Stimulated activated naive CD8-positive, alpha-beta T cell treated with anti-CD3 and anti-CD28 coated beads, Interleukin-15, amount 100 ng/mL, for 72 hours (primary cell): ENCODE data around the gene ACTN1.

Experiments used
- ATAC-seq: fragments of 150-1000 bp; cut with Tn5 transposase; 2 replicates; pipeline ENCODE4 v1.10.0; 2021; ENCODE audit warnings: mild to moderate bottlenecking, moderate library complexity
- DNase-seq, 2 donors: peaks; one replicate each; pipeline ENCODE4 v3.0.0; 2021 to 2022
- H3K27ac Mint-ChIP-seq, 2 donors: one replicate each; pipeline ENCODE4 v1.8.0; 2022; ENCODE audit warnings: mild to moderate bottlenecking in 2 of 2, mixed read lengths in 2 of 2, moderate library complexity in 2 of 2
- H3K27me3 Mint-ChIP-seq: one replicate; pipeline ENCODE4 v1.8.0; 2022; ENCODE audit warnings: mixed read lengths
- H3K4me1 Mint-ChIP-seq: one replicate; pipeline ENCODE4 v1.8.0; 2022; ENCODE audit warnings: mild to moderate bottlenecking, mixed read lengths
- H3K4me3 Mint-ChIP-seq, 2 donors: one replicate each; pipeline ENCODE4 v1.8.0; 2022; ENCODE audit warnings: mild to moderate bottlenecking in 2 of 2, mixed read lengths in 2 of 2, moderate library complexity in 1 of 2
- H3K9me3 Mint-ChIP-seq, 2 donors: one replicate each; pipeline ENCODE4 v1.8.0; 2022; ENCODE audit warnings: mixed read lengths in 2 of 2

ACTN1 gene

DNA sequence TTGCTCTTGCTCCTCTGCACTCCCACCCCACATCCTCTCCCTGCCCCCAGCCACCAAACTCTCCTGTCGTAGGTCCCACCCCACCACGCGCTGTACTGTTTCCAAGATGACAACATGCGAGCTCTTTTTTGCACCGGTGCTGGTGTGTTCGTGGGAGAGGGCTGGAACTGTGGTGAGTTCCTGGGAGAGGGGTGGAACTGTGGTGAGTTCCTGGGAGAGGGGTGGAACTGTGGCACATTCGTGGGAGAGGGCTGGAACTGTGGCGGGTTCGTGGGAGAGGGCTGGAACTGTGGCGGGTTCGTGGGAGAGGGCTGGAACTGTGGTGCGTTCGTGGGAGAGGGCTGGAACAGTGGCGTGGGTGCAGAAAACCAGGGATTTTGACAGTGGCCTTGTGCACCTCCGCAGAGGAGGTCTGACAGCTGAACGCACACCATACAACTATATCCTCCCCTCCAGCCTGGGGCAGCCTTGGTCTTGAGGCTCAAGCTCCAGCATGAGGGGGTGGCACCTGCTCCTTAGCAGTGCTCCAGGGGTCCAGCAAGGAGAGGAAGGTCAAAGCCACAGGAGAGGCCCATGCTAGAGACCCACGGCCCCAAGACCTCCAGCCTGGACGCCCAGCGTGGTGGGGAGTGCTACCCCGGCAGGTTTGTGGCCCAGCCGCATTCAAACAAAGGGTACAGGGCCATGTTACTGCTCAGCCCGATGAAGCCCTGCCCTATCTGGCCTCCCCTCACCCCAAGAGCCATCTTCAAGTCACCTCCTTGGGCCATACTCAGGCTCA is 50.1 kb downstream of the ACTN1 start:
- H3K9me3 Mint-ChIP-seq, result peaks cover 15 to 20% of the 10 kb centered on the region in 2 donors
- H3K4me3 Mint-ChIP-seq, result peak overlapping the region; percentile 75 to 81
- peak overlapping the region; percentile 94 to 98 for H3K27ac Mint-ChIP-seq
- peak; percentile 70 for ATAC-seq
- no peaks in the 10 kb centered on the region for H3K27me3 Mint-ChIP-seq
- DNase-seq, result no peak
- H3K4me1 Mint-ChIP-seq, result peaks cover 94% of the 10 kb centered on the region

DNA sequence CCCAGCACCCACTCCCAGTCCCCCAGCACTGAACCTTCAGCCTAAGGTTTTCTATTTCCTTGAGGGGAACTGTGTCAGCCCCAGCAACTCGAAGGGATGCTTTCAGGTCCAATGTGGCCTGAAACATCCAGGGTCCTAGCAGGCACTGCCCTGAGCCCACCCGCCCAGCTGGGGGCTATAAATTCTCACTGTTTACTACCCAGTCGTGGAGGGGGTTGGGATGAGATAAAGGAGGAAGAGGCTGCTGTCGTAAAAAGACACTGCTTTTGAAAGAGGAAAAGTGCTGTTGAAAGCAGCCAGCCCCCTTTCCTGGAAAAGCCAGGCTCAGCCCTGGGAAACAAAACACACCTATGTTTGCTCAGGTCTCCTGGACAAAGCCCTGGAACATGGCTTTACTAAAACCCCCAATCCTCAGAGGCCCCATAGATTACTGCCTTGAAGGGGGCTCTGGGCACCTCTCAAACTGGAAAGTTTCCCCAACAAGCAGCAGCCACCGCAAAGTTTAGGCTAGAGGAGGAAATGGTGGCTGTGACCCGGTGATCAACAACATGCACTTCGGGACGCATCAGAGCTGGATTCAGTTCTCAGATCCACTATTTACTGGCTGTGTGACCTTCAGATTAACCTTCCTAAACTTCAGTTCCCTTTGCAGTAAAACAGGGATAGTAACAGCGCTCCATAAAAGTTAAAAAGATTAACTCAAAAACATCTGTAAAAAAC is 51.0 kb downstream of the ACTN1 start:
- H3K4me1 Mint-ChIP-seq, result peaks cover 94% of the 10 kb centered on the region
- peaks cover 15 to 20% of the 10 kb centered on the region in 2 donors for H3K9me3 Mint-ChIP-seq
- H3K4me3 Mint-ChIP-seq, result peak overlapping the region; percentile 75 to 81
- H3K27ac Mint-ChIP-seq, result peak overlapping the region; percentile 94 to 98
- ATAC-seq, result peak; percentile 57
- DNase-seq, result no peak
- no peaks in the 10 kb centered on the region for H3K27me3 Mint-ChIP-seq

DNA sequence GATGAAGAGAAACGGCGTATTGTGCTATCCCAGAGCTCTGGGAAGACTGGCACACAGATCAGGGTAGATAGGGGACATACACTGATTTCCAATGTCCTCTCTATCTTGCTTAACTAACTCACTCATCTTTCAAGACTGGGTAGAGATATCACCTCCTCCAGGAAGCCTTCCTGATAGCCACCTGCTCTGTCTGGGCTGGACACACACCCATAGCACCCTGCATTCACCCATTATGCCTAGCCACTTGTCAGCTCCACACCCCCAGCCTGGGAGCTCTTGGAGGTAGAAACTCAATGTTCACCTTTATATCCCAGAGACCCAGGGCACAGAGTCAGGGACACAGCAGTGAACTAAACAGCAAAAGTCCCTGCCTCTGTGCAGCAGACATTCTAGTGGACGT is 52.0 kb downstream of the ACTN1 start:
- no peak for ATAC-seq
- Mint-ChIP-seq H3K27ac (peak overlapping the region; percentile 48 to 75), H3K9me3 (peaks cover 15 to 20% of the 10 kb centered on the region in 2 donors), H3K4me1 (peaks cover 94% of the 10 kb centered on the region), H3K27me3 (no peaks in the 10 kb centered on the region), H3K4me3 (peak overlapping the region in 1 of 2 donors; percentile 36)
- DNase-seq, result no peak

DNA sequence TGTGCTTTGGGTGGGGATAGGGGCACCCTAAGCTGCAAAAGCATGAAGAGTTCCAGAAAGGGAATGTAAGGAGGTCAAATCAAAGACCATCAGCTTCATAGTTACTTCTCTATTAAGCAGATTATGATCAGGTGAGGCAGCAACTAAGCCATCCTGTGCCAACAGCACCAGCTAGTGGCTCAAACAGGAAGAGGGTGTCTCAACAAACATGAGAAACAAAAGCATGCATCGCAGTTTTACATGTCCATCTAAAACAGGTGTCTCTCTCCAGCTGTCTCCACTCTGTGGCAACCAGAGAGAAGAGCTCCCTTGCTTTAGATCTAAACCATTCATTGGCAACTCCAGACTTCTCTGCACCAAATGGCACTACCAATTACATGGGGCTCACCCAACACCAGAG is 52.9 kb downstream of the ACTN1 start:
- H3K4me3 Mint-ChIP-seq, result no peak overlapping the region
- peak overlapping the region in 1 of 2 donors; percentile 32 for H3K27ac Mint-ChIP-seq
- no peaks in the 10 kb centered on the region for H3K27me3 Mint-ChIP-seq
- no peak for ATAC-seq
- peaks cover 89% of the 10 kb centered on the region for H3K4me1 Mint-ChIP-seq
- DNase-seq, result peak in 1 of 2 donors; percentile 41
- peaks cover 15 to 20% of the 10 kb centered on the region in 2 donors for H3K9me3 Mint-ChIP-seq

DNA sequence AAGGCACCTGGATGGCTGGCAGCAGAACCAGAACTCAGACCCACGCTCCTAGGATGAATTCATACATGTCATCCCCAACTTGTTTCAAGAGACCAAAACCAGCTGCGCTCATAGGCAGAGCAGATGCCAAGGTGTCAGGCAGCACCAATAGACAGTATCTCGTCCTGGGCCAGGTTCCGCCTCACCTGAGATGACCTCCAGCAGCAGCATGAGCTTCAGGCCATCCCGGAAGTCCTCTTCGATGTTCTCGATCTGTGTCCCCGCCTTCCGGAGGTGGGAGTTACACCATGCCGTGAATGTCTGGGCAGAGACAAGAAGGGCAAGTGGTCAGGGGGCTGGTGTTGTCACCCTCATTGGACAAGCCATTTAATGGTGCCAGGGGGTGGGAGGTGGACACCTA is 53.7 kb downstream of the ACTN1 start:
- H3K27ac Mint-ChIP-seq, result no peak overlapping the region
- DNase-seq, result no peak
- H3K4me1 Mint-ChIP-seq, result peaks cover 93% of the 10 kb centered on the region
- ATAC-seq, result no peak
- peaks cover 15 to 20% of the 10 kb centered on the region in 2 donors for H3K9me3 Mint-ChIP-seq
- H3K4me3 Mint-ChIP-seq, result no peak overlapping the region
- H3K27me3 Mint-ChIP-seq, result no peaks in the 10 kb centered on the region

DNA sequence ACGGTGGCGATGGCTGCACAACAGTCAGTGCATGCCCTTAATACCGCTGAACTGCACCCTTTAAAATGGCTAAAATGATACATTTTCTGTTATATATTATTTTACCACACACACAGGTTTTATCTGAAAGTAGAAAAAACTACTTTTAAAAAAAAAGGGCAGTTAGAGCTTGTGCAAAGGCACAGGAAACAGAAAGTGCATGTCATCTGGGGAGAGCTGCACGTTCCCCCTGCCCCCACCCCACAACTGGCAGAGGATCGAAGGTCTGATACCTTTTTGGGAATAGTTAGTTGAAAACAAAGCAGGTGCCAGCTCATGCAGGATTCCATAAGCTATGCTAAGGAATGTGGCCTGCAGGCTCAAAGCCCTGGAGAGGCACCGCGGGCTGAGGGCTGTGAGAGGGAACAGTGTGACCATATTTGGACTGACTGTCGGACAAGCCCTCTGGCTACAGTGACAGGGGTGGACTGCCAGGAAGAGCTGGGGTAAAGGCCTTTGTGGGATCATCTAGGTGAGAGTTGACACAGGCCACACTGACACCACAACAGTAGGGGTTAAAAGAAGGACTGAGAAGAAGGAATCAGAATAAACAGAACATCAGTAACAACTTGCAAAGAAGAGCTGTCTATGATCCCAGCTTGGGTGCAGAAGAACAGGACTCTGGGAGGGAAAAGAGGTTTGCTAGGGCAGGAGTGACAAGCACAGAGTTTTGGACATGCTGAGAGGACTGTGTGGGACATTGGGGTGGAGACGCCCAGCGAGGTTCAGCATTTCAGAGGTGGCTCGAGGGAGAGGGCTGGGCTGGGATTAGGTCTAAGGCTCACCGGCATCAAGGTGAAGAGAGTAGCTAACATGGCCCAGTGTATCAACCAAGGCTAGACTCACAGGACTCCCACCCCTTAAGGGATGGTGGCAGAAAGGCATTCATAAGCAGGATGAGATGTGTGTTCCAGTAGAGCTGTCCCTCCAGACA is 54.6 kb downstream of the ACTN1 start:
- Mint-ChIP-seq H3K27ac (peak overlapping the region in 1 of 2 donors; percentile 86), H3K4me3 (peak overlapping the region; percentile 25 to 51), H3K4me1 (peaks cover 90% of the 10 kb centered on the region), H3K9me3 (peaks cover 15 to 20% of the 10 kb centered on the region in 2 donors), H3K27me3 (no peaks in the 10 kb centered on the region)
- ATAC-seq (peak; percentile 32), DNase-seq (no peak)

DNA sequence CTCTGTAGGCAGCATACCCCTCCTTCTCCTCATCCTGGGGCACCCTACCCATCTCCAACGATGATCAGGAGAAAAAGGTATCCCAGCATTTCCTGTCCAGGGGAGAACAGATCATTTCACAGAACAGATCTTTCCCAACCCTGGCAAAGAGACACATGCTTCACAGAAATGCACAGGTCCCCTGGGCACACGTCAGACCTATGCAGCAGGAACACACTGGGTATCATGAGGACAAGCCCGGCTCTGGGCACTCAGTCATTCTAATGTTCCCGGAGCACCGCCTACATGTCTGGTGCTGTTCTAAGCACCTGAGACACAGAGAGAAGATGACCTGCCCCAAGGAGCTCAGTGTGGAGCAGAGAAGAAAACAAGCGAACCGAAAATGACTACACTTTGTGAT is 56.2 kb downstream of the ACTN1 start:
- H3K4me1 Mint-ChIP-seq, result peaks cover 84% of the 10 kb centered on the region

DNA sequence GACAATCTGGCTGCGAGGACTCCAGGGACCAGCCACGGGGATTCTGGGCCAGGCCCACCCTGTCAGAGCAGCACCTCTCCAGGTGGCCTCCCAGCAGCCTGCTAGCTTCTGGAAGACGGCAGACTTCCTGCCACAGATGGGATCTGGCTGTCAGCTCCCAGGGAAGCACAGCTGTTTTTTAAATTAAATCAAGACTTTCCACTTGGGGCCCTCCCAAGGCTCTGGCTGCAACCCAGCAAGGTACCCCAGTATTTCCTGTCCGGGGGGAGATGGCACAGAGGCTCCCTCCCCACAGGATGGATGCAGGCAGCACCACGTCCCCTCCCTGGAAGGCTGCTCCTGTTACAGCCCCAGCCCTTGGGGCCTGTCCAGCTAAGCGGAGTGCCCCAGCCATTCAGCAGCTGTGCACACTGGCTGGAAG is 56.9 kb downstream of the ACTN1 start:
- H3K27ac Mint-ChIP-seq, result peak overlapping the region in 1 of 2 donors; percentile 46
- H3K9me3 Mint-ChIP-seq, result peaks cover 13 to 17% of the 10 kb centered on the region in 2 donors
- H3K27me3 Mint-ChIP-seq, result no peaks in the 10 kb centered on the region
- no peak for ATAC-seq
- H3K4me3 Mint-ChIP-seq, result no peak overlapping the region
- no peak for DNase-seq
- H3K4me1 Mint-ChIP-seq, result peaks cover 84% of the 10 kb centered on the region

More for the DNA sequence above, 56.2 kb downstream of the ACTN1 start:
- ATAC-seq (no peak), DNase-seq (no peak)
- Mint-ChIP-seq H3K9me3 (peaks cover 15 to 20% of the 10 kb centered on the region in 2 donors), H3K27ac (peak overlapping the region; percentile 1 to 92), H3K4me3 (no peak overlapping the region), H3K27me3 (no peaks in the 10 kb centered on the region)

DNA sequence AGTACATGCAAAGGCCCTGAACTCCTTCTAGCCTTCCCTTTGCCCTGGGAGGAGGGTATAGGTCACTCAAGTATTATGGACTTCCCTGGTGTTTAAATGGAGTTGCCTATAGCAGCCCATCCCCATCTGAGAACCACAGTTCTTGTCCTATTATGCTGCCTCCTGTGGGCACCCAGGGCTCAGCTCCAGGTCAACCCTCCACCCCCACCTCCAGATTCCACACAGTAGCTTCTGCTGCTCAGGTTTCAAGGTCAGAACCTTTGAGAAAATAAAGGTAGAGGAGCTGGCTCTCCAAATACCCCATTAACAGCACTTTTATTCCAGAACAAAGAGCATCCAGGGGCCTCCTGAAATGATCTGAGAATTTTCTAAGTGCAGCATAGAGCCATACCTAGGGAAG is 57.4 kb downstream of the ACTN1 start:
- Mint-ChIP-seq H3K9me3 (peaks cover 8 to 12% of the 10 kb centered on the region in 2 donors), H3K4me3 (no peak overlapping the region), H3K27ac (peak overlapping the region; percentile 23 to 73), H3K27me3 (no peaks in the 10 kb centered on the region), H3K4me1 (peaks cover 84% of the 10 kb centered on the region)
- DNase-seq, result no peak
- ATAC-seq, result no peak

DNA sequence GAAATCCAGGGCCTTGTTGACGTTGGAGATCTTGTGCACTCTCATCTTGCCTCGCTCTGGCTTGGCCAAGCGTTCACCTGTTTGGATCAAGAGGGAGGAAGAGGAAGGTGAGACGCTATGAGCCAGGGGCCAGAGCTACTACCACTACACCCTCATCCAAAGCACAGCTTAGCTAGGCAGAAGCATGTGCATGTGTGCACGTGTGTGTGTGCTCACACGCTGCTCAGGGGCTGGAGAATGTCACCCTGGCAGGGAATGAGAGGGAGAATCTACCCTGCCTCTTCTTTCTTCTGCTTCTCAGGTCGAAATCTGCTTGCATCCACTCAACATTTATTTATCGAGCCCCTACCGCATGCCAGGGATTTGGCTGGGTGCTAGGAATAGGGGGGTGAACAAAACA is 58.1 kb downstream of the ACTN1 start:
- H3K27ac Mint-ChIP-seq, result peak overlapping the region in 1 of 2 donors; percentile 73
- peaks cover 3 to 6% of the 10 kb centered on the region in 2 donors for H3K9me3 Mint-ChIP-seq
- DNase-seq (no peak), ATAC-seq (no peak)
- H3K4me3 Mint-ChIP-seq, result no peak overlapping the region
- H3K4me1 Mint-ChIP-seq, result peaks cover 84% of the 10 kb centered on the region
- no peaks in the 10 kb centered on the region for H3K27me3 Mint-ChIP-seq

DNA sequence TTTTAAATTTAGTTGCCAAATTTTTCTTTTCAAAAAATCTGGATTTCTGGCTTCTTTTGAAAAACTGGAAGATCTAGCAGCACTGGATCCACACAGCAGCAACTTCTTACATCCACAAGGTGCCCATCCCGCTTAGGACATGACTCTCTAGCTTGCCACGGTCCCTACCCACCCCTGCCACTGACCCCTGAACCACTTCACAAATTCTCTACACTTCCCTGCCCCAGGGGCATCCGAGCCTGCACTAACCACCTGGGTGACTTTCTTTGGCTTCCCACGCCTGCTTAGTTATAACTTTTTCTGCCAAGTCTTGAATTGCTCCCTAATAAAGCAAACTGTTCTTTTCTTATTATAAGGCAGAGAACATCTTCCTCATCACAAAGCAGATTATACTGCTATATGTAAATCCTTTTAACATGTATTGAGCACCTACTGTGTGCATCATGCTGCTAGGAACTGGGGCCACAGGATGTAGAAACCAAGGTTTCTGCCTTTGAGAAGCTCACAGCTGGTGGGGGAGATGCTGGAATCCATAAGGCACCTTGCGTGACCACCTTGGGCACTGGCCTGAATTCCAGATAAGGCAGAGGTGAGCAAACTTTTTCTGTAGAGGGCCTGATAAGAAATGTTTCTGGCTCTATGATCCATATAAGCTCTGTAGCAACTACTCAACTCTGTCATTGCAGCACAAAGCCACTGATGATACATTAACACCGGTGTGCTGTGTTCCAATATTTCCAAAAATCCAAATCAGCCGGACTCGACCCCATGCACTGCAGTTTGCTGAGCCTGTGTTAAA is 59.8 kb downstream of the ACTN1 start:
- DNase-seq (no peak), ATAC-seq (no peak)
- Mint-ChIP-seq H3K27me3 (no peaks in the 10 kb centered on the region), H3K9me3 (peaks cover 6 to 7% of the 10 kb centered on the region in 2 donors), H3K4me1 (peaks cover 79% of the 10 kb centered on the region), H3K27ac (peak overlapping the region; percentile 74 to 88), H3K4me3 (no peak overlapping the region)

DNA sequence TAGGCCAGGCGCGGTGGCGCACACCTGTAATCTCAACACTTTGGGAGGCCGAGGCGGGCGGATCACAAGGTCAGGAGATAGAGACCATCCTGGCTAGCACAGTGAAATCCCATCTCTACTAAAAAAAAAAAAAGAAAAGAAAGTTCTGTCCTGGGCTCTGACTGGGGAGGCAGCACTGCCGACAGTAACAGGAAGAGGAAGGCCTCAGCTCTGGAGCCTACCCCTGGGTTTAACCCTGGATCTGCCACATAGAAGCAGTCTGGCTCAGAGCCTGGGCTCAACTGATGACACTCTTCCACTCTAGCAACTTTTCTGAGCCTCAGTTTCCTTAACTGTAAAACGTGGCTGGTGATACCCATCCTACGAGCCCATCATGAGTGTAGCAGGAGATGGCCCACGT is 60.5 kb downstream of the ACTN1 start:
- DNase-seq (no peak), ATAC-seq (no peak)
- H3K27me3 Mint-ChIP-seq, result no peaks in the 10 kb centered on the region
- H3K9me3 Mint-ChIP-seq, result peaks cover 6 to 7% of the 10 kb centered on the region in 2 donors
- peak overlapping the region; percentile 61 to 74 for H3K27ac Mint-ChIP-seq
- peaks cover 78% of the 10 kb centered on the region for H3K4me1 Mint-ChIP-seq
- no peak overlapping the region for H3K4me3 Mint-ChIP-seq

DNA sequence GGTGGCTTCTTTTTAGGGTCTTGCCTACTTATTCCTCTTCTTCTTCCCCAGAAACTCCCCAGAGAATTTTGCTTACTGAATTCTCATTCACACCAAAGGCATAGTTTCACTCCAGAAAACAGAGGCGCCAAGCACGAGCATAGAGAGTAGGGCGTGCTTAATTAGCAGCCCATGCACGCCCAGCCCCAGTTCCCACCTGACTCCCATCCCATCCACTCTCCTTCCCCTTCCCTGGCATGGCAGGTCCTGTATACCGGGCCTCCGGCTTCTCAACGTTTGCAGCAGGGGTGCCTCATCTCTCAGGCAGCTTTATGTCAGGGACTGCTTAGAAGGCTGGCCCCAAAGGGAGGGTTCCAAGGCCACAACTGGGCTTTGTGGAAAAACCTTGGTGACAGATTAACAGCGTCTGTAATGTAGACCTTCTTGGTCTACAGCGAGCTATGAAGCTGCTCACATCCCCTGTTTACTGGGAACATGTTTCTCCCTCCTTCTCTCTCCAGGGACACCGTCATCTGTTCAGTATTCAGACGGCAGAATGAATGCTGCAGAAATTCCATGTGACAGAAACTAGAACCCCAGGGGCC is 62.7 kb downstream of the ACTN1 start:
- Mint-ChIP-seq H3K9me3 (peaks cover 6 to 7% of the 10 kb centered on the region in 2 donors), H3K4me3 (no peak overlapping the region), H3K4me1 (peaks cover 83% of the 10 kb centered on the region), H3K27me3 (no peaks in the 10 kb centered on the region), H3K27ac (peak overlapping the region in 1 of 2 donors; percentile 56)
- DNase-seq (no peak), ATAC-seq (no peak)

DNA sequence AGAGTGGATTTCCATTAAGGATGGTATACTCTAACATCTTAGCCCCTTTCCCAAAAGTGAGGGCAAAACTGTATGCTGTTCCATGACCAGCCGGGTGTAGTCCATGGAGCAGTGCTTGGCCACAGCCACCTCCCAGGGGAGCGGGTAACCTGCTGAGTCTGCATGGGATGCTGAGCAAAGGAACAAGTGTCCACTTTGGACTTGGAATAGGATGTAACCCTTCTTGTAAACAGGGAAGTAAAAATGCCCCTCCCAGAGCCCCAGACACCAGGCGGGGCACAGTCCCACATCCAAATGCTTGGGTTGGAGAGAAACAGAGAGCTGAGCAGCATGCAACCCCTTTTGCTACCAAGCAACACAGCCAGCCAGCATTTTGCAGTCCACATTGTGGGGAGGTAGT is 65.6 kb downstream of the ACTN1 start:
- Mint-ChIP-seq H3K27ac (peak overlapping the region in 1 of 2 donors; percentile 59), H3K27me3 (no peaks in the 10 kb centered on the region), H3K4me3 (no peak overlapping the region), H3K9me3 (peaks cover 6 to 7% of the 10 kb centered on the region in 2 donors), H3K4me1 (peaks cover 83% of the 10 kb centered on the region)
- ATAC-seq (no peak), DNase-seq (no peak)
